HepG2 (cell line): Measurements from ENCODE around the gene CISD2. TPM values are rescaled to one million over a fixed set of nuclear protein-coding genes. Genes with fewer than 3 reads are reported as not detected.

Experiments used
- DMAP1 ChIP-seq: IDR thresholded peaks from 2 replicates; pipeline ENCODE4 v1.6.1; 2016
- ELF4 ChIP-seq: sonication (generic); formaldehyde crosslinking; IDR thresholded peaks from 2 replicates; pipeline ENCODE4 v1.5.0; 2020; ENCODE audit warnings: missing genetic modification reagents, mild to moderate bottlenecking, moderate library complexity, borderline replicate concordance
- MTF1 ChIP-seq: sonication (generic); formaldehyde crosslinking; IDR thresholded peaks from 2 replicates; pipeline ENCODE4 v1.5.0; 2020; ENCODE audit warnings: missing genetic modification reagents
- NRL ChIP-seq: sonication (generic); formaldehyde crosslinking; IDR thresholded peaks from 2 replicates; pipeline ENCODE4 v1.5.0; 2020; ENCODE audit warnings: missing genetic modification reagents, mild to moderate bottlenecking, moderate library complexity, borderline replicate concordance
- POLR2G ChIP-seq: fragments of 200-400 bp; formaldehyde crosslinking; IDR thresholded peaks from 2 replicates; pipeline ENCODE4 v1.6.1; 2018; ENCODE audit warnings: mild to moderate bottlenecking, low read depth, low read length, moderate library complexity
- RARG ChIP-seq: sonication (generic); formaldehyde crosslinking; IDR thresholded peaks from 2 replicates; pipeline ENCODE4 v1.4.0; 2020; ENCODE audit warnings: low read depth, mild to moderate bottlenecking, missing genetic modification reagents
- RBM22 ChIP-seq: fragments of 200-400 bp; formaldehyde crosslinking; optimal IDR thresholded peaks from 2 replicates; pipeline ENCODE3; 2017; ENCODE audit warnings: mild to moderate bottlenecking, low read length, moderate library complexity
- SMAD3 ChIP-seq: sonication (generic); formaldehyde crosslinking; IDR thresholded peaks from 2 replicates; pipeline ENCODE4 v1.4.0; 2020; ENCODE audit warnings: missing genetic modification reagents
- SMC3 ChIP-seq: IDR thresholded peaks from 2 replicates; pipeline ENCODE4 v1.6.1; 2011; ENCODE audit warnings: low read length, improper control_type of control experiment
- SOX5 ChIP-seq: IDR thresholded peaks from 2 replicates; pipeline ENCODE4 v1.6.1; 2016; ENCODE audit warnings: borderline replicate concordance
- SRSF9 ChIP-seq: fragments of 200-400 bp; formaldehyde crosslinking; IDR thresholded peaks from 2 replicates; pipeline ENCODE4 v1.6.1; 2018; ENCODE audit warnings: borderline replicate concordance, mild to moderate bottlenecking, low read depth, low read length; ENCODE audit not compliant: insufficient read depth, poor library complexity, severe bottlenecking
- TRAFD1 ChIP-seq: sonication (generic); formaldehyde crosslinking; IDR thresholded peaks from 2 replicates; pipeline ENCODE4 v1.5.1; 2020; ENCODE audit warnings: missing genetic modification reagents, mild to moderate bottlenecking, borderline replicate concordance
- U2AF2 ChIP-seq: fragments of 200-400 bp; formaldehyde crosslinking; IDR thresholded peaks from 2 replicates; pipeline ENCODE4 v1.6.1; 2017; ENCODE audit warnings: low read depth, mild to moderate bottlenecking, low read length
- ZBTB39 ChIP-seq: sonication (generic); formaldehyde crosslinking; IDR thresholded peaks from 2 replicates; pipeline ENCODE4 v1.5.0; 2020; ENCODE audit warnings: missing genetic modification reagents
- ZNF547 ChIP-seq: sonication (generic); formaldehyde crosslinking; IDR thresholded peaks from 2 replicates; pipeline ENCODE4 v1.5.1; 2020; ENCODE audit warnings: mild to moderate bottlenecking, missing genetic modification reagents
- ZNF563 ChIP-seq: sonication (generic); formaldehyde crosslinking; IDR thresholded peaks from 2 replicates; pipeline ENCODE4 v1.8.0; 2022; ENCODE audit warnings: mild to moderate bottlenecking, moderate library complexity, missing genetic modification reagents
- polyA plus RNA-seq, 8 experiments: library from polyadenylated mRNA; depleted of rRNA in 3 of 8; stranded (reverse) in 7 of 8; unstranded in 1 of 8; fragments of >200 nt; fragmentation: Illumina TruSeq in 4 of 8; extraction: Trizol in 4 of 8; gene quantifications; 2 replicates each; pipeline versions ENCODE4 v1.2.1 to v1.2.3, GENCODE V29; 2011 to 2016; ENCODE audit warnings: low read depth in 4 of 8, missing spikeins in 1 of 8, mixed read lengths in 1 of 8; ENCODE audit not compliant: insufficient read depth in 1 of 8
- total RNA-seq, 5 experiments: library from RNA; depleted of rRNA; stranded (reverse); fragments of >200 nt; fragmentation: Illumina TruSeq; extraction: Trizol; gene quantifications; 2 replicates each; pipeline ENCODE4 v1.2.3, GENCODE V29; 2016; ENCODE audit warnings: low read depth in 1 of 5
- TF ChIP-seq, protein P1 (sequence below): sonication (generic); formaldehyde crosslinking; IDR thresholded peaks from 2 replicates; pipeline ENCODE4 v1.4.0; 2020; ENCODE audit warnings: low read depth, mild to moderate bottlenecking, missing genetic modification reagents
- TF ChIP-seq, protein P2 (sequence below): sonication (generic); formaldehyde crosslinking; conservative IDR thresholded peaks from 2 replicates; pipeline ENCODE4 v1.8.0; 2022; ENCODE audit warnings: mild to moderate bottlenecking, moderate library complexity, missing genetic modification reagents
- TF ChIP-seq, protein P3 (sequence below): sonication (generic); formaldehyde crosslinking; IDR thresholded peaks from 2 replicates; pipeline ENCODE4 v1.4.0; 2020; ENCODE audit warnings: missing genetic modification reagents

Gene CISD2
- total and polyA plus RNA-seq, 2 of the 13 experiments (the other 11 are each of a cell fraction or from before 2014, with no cell fraction given), result 24.5 to 37.7 TPM

GRCh38 chr4:102825261-102826091, 43.3 kb upstream of the CISD2 start (continued):
- no peak for TF ChIP-seq ZBTB39
- no peak for TF ChIP-seq ZNF563
- TF ChIP-seq, protein P1, sequence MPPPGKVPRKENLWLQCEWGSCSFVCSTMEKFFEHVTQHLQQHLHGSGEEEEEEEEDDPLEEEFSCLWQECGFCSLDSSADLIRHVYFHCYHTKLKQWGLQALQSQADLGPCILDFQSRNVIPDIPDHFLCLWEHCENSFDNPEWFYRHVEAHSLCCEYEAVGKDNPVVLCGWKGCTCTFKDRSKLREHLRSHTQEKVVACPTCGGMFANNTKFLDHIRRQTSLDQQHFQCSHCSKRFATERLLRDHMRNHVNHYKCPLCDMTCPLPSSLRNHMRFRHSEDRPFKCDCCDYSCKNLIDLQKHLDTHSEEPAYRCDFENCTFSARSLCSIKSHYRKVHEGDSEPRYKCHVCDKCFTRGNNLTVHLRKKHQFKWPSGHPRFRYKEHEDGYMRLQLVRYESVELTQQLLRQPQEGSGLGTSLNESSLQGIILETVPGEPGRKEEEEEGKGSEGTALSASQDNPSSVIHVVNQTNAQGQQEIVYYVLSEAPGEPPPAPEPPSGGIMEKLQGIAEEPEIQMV (CRISPR knock-in tag), result no peak
- no peak for TF ChIP-seq SOX5 (CRISPR knock-in tag)
- TF ChIP-seq MTF1 (CRISPR knock-in tag), result no peak
- peak; percentile 23; the same call in 1 of the 2 replicates for TF ChIP-seq ELF4 (CRISPR knock-in tag)
- TF ChIP-seq, protein P2, sequence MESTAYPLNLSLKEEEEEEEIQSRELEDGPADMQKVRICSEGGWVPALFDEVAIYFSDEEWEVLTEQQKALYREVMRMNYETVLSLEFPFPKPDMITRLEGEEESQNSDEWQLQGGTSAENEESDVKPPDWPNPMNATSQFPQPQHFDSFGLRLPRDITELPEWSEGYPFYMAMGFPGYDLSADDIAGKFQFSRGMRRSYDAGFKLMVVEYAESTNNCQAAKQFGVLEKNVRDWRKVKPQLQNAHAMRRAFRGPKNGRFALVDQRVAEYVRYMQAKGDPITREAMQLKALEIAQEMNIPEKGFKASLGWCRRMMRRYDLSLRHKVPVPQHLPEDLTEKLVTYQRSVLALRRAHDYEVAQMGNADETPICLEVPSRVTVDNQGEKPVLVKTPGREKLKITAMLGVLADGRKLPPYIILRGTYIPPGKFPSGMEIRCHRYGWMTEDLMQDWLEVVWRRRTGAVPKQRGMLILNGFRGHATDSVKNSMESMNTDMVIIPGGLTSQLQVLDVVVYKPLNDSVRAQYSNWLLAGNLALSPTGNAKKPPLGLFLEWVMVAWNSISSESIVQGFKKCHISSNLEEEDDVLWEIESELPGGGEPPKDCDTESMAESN (CRISPR knock-in tag), result 0 out of 2 replicates have a peak, but pooled peaks have one; percentile 57
- no peak for TF ChIP-seq U2AF2
- TF ChIP-seq SRSF9, result no peak
- peak; percentile 33; the same call in 1 of the 2 replicates for TF ChIP-seq DMAP1 (CRISPR knock-in tag)
- 0 out of 2 replicates have a peak, but pooled peaks have one; percentile 25 for TF ChIP-seq POLR2G
- no peak for TF ChIP-seq SMAD3 (CRISPR knock-in tag)
- no peak for TF ChIP-seq ZNF547
- TF ChIP-seq, protein P3, sequence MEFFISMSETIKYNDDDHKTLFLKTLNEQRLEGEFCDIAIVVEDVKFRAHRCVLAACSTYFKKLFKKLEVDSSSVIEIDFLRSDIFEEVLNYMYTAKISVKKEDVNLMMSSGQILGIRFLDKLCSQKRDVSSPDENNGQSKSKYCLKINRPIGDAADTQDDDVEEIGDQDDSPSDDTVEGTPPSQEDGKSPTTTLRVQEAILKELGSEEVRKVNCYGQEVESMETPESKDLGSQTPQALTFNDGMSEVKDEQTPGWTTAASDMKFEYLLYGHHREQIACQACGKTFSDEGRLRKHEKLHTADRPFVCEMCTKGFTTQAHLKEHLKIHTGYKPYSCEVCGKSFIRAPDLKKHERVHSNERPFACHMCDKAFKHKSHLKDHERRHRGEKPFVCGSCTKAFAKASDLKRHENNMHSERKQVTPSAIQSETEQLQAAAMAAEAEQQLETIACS (CRISPR knock-in tag), result no peak
- no peak for TF ChIP-seq RBM22
- TF ChIP-seq SMC3, result peak; percentile 8; the same call in 1 of the 2 replicates
- no peak for TF ChIP-seq TRAFD1 (CRISPR knock-in tag)
- TF ChIP-seq NRL (CRISPR knock-in tag), result no peak
- no peak for TF ChIP-seq RARG
